HG03196 (cell line): Measurements from ENCODE around the gene CACNB2.

Source experiments
- ATAC-seq: cut with Tn5 transposase; IDR thresholded peaks from one replicate; pipeline ENCODE4 v1.9.1; 2021; ENCODE audit not compliant: unreplicated experiment

Gene CACNB2

DNA sequence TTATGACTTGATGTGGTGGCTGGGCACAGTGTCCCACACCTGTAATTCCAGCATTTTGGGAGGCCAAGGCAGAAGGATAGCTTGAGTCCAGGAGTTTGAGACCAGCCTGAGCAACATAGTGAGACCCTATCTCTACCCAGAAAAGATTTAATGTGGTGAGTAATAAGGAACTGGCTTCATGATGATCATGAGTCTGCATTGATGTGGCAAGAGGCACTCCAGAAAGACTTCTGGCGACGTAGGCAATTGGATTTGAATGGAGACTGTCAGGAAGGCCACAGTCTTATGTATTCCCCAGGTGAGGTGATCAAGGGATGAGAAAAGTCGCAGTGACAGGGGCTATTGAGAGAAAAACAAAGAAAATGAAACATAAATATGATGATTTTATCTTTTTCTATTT lies 138.0 kb downstream of the CACNB2 start:
- ATAC-seq = no peak

DNA sequence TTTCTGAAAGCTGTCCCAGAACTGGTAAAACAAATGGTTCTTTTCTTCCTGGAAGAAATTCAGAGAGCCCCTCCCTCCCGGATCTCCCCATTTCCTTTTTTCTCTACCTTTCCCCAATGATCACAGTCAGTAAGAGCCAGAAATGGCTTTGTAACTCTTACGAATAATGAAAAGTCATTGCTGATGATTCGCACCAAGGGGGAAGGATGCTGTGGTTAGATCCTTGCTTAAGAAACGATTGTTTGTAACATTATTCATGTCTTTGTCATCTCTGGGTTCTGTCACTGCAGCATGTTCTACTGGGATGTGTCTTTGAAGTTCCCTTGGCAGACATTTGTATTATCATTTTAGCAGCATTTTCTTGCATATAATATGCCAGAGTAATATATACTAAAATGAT lies 138.9 kb downstream of the CACNB2 start:
- no peak for ATAC-seq

DNA sequence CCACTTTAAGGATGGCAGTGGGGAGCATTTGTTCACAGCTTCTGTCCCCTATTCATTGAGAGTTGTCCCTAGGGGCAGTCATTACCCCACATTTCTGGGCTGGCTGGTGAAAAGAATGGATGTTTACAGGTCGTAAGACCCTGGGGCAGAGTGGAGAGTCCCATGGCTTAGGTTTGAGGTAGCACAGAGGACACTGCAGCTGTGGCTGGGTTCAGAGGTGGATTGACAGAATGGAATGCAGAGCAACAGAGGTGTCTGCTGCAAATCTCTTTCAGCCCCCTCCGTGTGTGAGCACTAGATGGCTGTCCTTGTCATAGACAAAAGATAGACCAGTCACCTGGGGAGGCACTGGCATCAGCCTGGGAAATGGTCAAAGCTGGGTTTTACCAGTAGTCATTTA lies 141.9 kb downstream of the CACNB2 start:
- ATAC-seq = no peak

GRCh38 chr10:18290651-18291313 lies 150.6 kb downstream of the CACNB2 start:
- ATAC-seq = no peak

DNA sequence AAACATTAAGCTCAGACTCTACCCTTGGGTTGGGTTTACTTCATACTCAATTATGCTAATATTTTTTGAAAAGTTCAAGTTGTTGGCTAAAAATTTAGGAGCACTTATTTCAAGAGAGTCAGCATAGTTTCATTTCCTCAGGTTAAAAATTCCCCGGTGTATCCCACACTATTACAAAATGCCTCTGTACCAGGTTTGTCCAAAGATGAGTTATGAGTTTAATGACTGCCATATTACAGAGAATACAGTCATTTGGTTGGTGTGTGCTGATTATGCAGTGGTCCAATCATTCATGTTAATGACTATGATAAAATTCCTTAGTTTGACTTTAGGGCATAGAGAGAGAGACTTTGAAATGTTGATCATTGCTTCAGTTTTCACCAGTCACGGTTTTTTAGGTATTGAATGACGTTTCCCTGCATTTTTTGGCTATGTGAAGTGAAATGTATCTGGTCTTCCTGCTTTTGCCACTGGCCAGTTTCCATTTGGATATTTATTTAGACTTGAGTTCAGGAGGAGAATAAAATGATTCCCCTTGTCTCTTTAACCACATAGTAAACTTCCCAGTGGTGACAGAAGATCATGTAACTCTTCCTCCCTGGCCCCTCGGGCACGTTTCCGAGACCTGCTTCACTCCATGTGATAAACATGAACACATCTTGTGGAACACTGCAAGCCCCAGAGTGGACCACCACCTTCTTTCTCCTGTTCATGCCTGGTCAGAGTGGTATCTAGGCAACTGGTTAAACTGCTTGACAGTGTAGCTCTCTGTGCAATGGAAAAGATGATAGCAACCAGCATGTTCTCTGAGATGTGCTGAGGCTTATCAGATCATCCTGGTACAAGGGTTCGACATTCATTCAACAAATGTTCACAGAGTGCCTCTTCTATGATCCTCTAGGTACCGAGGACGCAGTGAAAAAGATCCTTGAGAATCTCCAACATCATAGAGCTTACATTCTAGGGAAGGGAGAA lies 153.6 kb downstream of the CACNB2 start:
- ATAC-seq = no peak

- no peak for ATAC-seq
Measured at GRCh38 chr10:18294633-18295032, 154.4 kb downstream of the CACNB2 start.

DNA sequence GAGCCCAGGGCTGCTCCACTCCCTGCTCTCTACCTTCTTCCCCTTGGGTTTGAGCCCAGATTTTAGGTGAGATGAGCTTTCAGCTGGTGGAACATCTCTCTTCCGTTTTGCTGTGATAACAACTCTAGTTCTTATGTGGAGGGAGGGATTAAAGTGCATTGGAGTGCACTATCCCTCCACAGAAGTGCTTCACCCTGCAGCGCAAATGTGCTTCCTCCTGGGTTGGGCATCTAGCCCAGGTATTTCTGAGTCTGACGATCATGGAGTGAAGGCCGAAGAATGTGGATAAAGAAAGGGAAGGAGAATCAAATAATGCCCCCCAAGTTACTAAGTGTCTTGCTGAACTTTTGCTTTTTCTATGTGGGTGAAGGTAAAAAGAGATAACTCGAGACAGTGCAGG lies 157.4 kb downstream of the CACNB2 start:
- no peak for ATAC-seq

DNA sequence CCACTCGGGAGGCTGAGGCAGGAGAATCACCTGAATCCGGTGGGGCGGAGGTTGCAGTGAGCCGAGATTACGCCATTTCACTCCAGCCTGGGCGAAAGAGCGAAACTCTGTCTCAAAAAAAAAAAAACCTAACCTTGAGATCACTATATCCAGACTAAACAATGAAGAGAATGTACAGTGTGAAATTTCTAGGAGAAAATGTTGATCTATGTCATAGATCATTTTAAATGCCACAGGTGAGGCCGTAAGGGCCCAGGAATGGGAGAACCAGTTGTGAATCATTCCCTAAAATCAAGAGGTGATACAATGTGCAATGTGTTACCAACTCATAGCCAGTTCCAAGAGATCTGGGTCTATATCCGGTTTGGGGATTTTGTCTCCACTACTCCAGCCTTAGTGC lies 158.0 kb downstream of the CACNB2 start:
- ATAC-seq = no peak

DNA sequence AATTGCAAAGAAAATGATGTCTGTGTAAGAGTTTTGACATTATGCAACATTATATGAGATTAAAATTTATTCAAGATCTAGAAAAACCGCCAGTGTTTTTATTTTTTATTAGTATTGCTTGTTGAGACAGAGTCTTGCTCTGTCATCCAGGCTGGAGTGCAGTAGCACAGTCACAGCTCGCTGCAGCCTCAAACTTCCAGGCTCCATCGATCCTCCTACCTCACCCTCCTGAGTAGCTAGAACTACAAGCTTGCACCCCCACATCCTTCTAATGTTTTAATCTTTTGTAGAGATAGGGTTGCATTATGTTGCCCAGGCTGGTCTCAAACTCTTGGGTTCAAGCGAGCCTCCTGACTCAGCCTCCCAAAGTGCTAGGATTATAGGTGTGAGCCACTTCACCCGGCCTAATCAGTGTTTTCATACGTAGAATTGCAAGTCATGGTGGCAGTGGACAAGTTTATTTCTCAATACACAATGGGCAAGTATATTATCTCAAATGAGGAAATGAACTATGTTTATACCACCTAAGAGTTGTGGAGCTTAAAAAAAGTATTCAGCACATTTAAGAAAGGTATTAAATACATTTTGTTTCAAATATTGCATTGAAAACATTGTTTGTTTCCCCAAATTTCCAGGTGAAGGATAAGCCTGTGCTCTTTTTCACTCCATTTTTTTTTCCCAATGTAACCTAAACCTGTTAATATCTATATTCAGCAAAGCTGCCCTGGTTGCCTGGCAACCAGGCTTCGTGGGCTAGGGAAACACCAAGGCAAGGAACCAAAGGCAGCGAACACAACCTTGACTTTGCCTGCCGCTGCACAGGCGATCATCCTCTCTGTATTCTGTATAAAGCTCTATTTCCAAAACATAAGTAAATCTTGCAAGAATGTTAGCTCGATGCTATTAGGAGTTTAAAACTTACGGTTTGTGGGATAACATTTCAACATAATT lies 163.9 kb downstream of the CACNB2 start:
- no peak for ATAC-seq

DNA sequence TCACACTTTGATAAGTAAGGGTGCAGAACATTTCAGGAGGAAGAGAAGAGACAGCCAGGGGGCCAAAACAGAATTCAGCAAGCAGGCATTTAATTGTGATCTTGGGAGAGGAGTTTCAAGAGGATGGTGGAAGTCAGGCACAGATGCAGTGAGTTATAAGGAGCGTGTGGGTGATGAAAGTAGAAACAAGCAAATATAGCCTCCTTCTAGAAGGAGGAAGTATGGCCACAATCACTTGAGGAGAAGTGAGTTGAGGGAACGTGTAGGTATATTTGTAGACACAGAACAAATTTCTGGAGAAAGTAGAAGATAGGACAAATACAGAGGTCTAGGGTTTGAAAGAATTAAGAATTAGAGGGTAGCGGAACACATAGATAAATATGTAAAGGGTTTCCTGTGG lies 165.8 kb downstream of the CACNB2 start:
- no peak for ATAC-seq

DNA sequence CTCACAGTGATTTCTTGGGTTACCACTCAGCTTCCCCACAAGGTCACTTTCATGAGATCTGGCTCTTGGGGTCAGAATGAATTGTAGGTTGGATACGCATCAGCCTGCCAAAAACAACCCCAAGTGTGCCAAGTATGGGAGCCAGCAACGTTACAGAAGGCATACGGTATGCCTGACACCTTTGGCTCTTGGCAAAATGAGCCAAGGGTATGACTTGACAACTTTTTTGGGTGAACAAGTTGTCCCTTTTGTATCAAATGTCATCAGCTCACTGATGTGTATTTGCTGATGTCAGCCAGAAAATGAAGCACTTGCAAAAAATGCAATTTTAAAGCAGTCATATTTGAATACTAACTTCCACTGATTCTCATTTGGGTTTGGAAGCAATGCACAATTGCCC lies 168.4 kb downstream of the CACNB2 start:
- ATAC-seq = no peak

DNA sequence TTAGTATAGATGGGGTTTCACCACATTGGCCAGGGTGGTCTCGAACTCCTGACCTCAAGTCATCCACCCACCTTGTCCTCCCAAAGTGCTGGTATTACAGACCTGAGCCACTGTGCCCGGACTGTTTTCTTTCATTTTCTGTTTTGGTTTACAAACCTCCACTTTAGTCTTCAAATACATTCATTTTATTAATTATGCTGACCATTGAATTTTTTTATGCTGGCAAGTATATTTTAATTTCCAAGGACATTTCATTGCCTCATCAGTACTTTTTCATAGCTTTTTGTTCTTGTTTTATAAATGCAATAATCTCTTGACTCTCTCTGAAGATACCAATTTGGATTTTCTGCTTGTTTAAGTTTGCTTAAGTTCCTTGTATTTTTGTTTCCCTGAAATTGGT lies 170.5 kb downstream of the CACNB2 start:
- ATAC-seq = no peak

DNA sequence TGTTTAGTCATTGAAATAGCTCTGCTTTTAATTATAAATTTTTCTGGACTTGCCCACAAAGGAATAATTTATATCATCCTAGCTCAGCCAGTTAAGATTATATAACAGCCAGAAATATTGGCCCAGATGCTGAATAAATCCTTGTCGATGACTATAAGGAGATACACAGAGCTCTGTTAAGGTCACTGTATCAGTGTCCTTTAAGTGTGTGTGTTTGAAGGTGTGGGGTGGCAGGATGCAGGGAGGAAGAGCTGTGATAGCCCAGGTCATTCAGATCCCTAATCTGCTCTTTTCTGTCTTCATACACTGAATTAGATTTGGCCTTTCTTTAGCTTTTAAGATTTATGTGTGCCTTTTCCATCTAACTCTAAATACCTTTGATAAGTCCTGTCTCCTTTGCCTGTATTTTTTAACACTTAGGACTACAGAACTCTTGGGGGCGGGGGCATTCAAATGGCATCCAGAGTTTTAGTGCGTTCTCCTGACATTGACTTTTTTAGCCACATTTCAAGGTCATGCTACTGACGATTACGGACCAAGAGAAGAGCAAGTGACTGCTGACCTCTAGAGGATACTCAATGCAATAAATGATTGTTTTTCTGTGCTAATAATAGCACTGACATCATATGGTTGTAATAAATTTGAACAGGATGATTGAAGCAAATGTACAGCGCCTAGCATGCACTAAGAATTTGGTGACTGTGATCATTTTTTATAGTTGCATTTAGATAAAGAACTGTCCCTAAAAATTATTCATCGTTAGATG lies 172.3 kb downstream of the CACNB2 start:
- peak; percentile 80 for ATAC-seq

DNA sequence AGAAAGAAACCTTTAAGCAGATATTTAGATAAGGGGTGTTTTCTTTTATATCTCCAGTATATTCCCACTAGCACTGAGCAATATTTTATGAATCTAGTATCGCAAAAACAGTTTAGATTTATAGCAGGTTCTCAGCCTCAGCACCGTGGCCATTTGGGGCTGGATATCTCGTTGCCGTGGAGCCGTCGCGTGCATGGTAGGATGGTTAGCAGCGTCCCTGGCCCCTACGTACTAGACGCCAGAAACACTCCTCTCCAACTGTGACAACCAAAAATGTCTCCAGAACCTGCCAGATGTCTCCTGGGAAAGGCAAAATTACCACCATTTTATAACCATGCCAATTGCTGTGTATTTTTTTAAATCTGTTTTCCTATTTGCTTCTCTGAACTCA lies 172.9 kb downstream of the CACNB2 start:
- ATAC-seq = no peak

GRCh38 chr10:18313626-18314025 lies 173.4 kb downstream of the CACNB2 start:
- no peak for ATAC-seq

DNA sequence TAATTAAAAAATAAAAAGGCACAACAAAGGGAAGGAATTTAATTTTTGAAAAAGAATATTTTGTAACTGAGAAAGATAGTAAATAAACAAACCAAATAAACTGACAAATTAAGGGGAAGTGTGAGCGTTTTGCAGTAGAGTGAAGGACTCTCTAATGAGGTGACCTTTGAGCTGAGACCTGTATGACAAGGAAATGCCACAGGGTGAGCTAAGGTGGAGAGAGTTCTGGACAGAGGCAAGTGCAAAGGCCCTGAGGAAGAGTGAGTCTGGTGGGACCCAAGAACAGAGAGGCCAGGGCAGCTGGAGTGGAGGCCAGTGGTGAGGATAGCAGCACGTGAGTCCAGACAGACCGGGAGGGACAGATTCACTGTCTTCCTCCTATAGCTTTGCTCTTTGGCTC lies 179.4 kb downstream of the CACNB2 start:
- ATAC-seq = no peak

DNA sequence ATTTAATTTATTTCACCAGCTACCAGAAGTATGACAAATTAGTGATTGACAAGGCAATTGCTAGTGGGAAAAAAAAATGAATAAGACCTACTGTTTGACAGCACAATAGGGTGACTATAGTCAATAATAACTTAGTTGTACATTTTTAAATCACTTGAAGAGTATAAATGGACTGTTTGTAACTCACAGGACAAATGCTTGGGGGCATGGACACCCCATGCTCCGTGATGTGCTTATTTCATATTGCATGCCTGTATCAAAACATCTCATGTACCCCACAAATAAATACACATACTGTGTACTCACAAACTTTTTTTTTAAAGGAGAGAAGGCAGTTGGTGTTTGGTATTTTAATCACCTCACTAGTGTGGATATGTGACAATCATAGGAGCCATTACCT lies 181.1 kb downstream of the CACNB2 start:
- ATAC-seq = no peak

GRCh38 chr10:18323916-18324315 lies 183.7 kb downstream of the CACNB2 start:
- ATAC-seq = no peak

- no peak for ATAC-seq
Measured at GRCh38 chr10:18325410-18325809, 185.2 kb downstream of the CACNB2 start.

DNA sequence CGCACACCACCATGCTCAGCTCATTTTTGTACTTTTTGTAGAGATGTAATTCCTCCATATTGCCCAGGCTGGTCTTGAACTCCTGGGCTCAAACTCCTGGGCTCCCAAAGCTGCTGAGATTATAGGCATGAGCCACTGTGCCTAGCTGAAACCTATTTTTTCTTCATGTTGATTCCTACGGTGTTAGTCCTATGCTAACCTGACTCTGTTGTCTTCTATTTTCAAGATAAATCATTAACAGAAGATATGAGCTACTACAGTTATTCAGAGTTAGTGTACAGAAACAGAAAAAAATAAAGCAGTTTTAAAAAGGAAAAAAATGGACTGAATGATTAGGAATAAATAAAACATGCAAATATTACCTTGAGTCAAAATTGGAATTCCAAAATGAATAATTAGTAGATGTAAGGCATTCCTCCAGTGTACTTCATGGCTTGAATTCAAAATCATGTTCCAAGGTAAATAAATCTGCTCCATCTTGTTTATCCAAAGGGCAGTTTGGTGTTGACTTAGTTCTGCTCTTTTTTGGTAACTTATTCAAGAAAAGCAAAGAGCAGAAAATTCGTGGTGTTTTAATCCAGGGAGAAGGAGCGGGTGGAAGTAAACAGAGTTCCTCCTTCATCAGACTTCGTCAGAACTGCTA lies 185.8 kb downstream of the CACNB2 start:
- no peak for ATAC-seq
